CD14-positive monocyte (primary cell): Measurements from ENCODE around the gene MRPL45. TPM values are rescaled to one million over a fixed set of nuclear protein-coding genes. Genes with fewer than 3 reads are reported as not detected.

Source experiments
- DNase-seq, 3 donors: peaks; one replicate each; pipeline ENCODE4 v3.0.0-alpha.2; 2011 to 2022
- H2AFZ ChIP-seq: 2 replicates; pipeline ENCODE4 v1.6.0; 2012; ENCODE audit warnings: mild to moderate bottlenecking, low read depth, low read length, inconsistent platforms; ENCODE audit not compliant: insufficient read depth, poor library complexity, severe bottlenecking
- H3K27ac ChIP-seq, 2 donors: 1 replicate in 1 of 2; 2 replicates in 1 of 2; pipeline ENCODE4 v1.5.1; 2012 to 2013; ENCODE audit warnings: low read length in 2 of 2, control low read depth in 1 of 2, inconsistent platforms in 1 of 2, low read depth in 1 of 2, mild to moderate bottlenecking in 1 of 2
- H3K27me3 ChIP-seq, 2 donors: one replicate each; pipeline versions ENCODE4 v1.6.0 to v1.6.1; 2011 to 2013; ENCODE audit warnings: low read length in 2 of 2; ENCODE audit not compliant: control insufficient read depth in 2 of 2, insufficient read depth in 2 of 2
- H3K36me3 ChIP-seq, 2 donors: replicated peaks in 1 of 2; 1 replicate in 1 of 2; 2 replicates in 1 of 2; pipeline versions ENCODE4 v1.5.1 to v1.6.1; 2012 to 2013; ENCODE audit warnings: low read length in 2 of 2, control low read depth in 1 of 2, inconsistent platforms in 1 of 2, mild to moderate bottlenecking in 1 of 2; ENCODE audit not compliant: insufficient read depth in 2 of 2, control insufficient read depth in 1 of 2
- H3K4me1 ChIP-seq, 2 donors: 1 replicate in 1 of 2; 2 replicates in 1 of 2; pipeline versions ENCODE4 v1.5.1 to v1.6.1; 2012 to 2013; ENCODE audit warnings: low read length in 2 of 2, control low read depth in 1 of 2, inconsistent platforms in 1 of 2, mild to moderate bottlenecking in 1 of 2, moderate library complexity in 1 of 2; ENCODE audit not compliant: insufficient read depth in 2 of 2, control insufficient read depth in 1 of 2
- H3K4me2 ChIP-seq: replicated peaks from 2 replicates; pipeline ENCODE3; 2012; ENCODE audit warnings: low read length, moderate library complexity, mild to moderate bottlenecking; ENCODE audit not compliant: poor library complexity, severe bottlenecking; ENCODE audit errors: extremely low read depth
- H3K4me3 ChIP-seq, 3 experiments: fragments of 200-600 bp in 1 of 3; sonication (generic) in 1 of 3; replicated peaks in 1 of 3; 1 replicate in 2 of 3; 2 replicates in 1 of 3; pipeline ENCODE4 v1.5.1; 2011 to 2013; ENCODE audit warnings: low read length in 3 of 3, mild to moderate bottlenecking in 3 of 3, control low read depth in 2 of 3, low read depth in 2 of 3, inconsistent platforms in 1 of 3, moderate library complexity in 1 of 3
- H3K79me2 ChIP-seq: 2 replicates; pipeline ENCODE4 v1.6.0; 2012; ENCODE audit warnings: mild to moderate bottlenecking, control low read depth, inconsistent platforms, low read length, moderate library complexity; ENCODE audit not compliant: insufficient read depth
- H3K9ac ChIP-seq: 2 replicates; pipeline ENCODE4 v1.6.0; 2017; ENCODE audit warnings: low read length, mild to moderate bottlenecking; ENCODE audit not compliant: insufficient read depth, poor library complexity, severe bottlenecking
- H3K9me3 ChIP-seq, 2 donors: replicated peaks in 1 of 2; 1 replicate in 1 of 2; 2 replicates in 1 of 2; pipeline versions ENCODE4 v1.5.1 to v1.6.1; 2012 to 2013; ENCODE audit warnings: low read length in 2 of 2, control low read depth in 1 of 2; ENCODE audit not compliant: control insufficient read depth in 1 of 2, insufficient read depth in 1 of 2
- H4K20me1 ChIP-seq: 2 replicates; pipeline ENCODE4 v1.6.0; 2012; ENCODE audit warnings: mild to moderate bottlenecking, low read length, control low read depth, moderate library complexity; ENCODE audit not compliant: insufficient read depth
- H3K27ac Mint-ChIP-seq, 7 donors: one replicate each; pipeline ENCODE4 v1.8.0; 2020; ENCODE audit warnings: mild to moderate bottlenecking in 7 of 7, mixed read lengths in 7 of 7, moderate library complexity in 6 of 7, inconsistent platforms in 2 of 7
- H3K27me3 Mint-ChIP-seq, 3 donors: one replicate each; pipeline ENCODE4 v1.8.0; 2021 to 2022; ENCODE audit warnings: low read depth in 3 of 3, mild to moderate bottlenecking in 3 of 3, mixed read lengths in 3 of 3, moderate library complexity in 3 of 3, inconsistent platforms in 1 of 3
- H3K36me3 Mint-ChIP-seq, 2 donors: one replicate each; pipeline ENCODE4 v1.8.0; 2020; ENCODE audit warnings: mixed read lengths in 2 of 2, inconsistent platforms in 1 of 2, mild to moderate bottlenecking in 1 of 2
- H3K4me1 Mint-ChIP-seq: one replicate; pipeline ENCODE4 v1.8.0; 2020; ENCODE audit warnings: mild to moderate bottlenecking, mixed read lengths
- H3K4me3 Mint-ChIP-seq, 2 donors: one replicate each; pipeline ENCODE4 v1.8.0; 2020; ENCODE audit warnings: mild to moderate bottlenecking in 2 of 2, mixed read lengths in 2 of 2, moderate library complexity in 1 of 2
- H3K9me3 Mint-ChIP-seq, 7 donors: one replicate each; pipeline ENCODE4 v1.8.0; 2020 to 2022; ENCODE audit warnings: mixed read lengths in 7 of 7, mild to moderate bottlenecking in 6 of 7, moderate library complexity in 6 of 7, inconsistent platforms in 2 of 7
- WGBS: methylation state at CpG from one replicate; pipeline ENCODE4 v1.1.5; 2013; ENCODE audit warnings: missing lambda C conversion rate; ENCODE audit not compliant: insufficient coverage; 5-methylcytosine and 5-hydroxymethylcytosine counted together
- intact Hi-C, 2 donors: fragments of 100-400 bp; cut with micrococcal nuclease; formaldehyde crosslinking; loops; one replicate each; pipeline versions ENCODE4 v1.15.0 to v1.15.1; 2023
- polyA plus RNA-seq, 3 donors: library from polyadenylated mRNA; depleted of rRNA in 1 of 3; unstranded in 2 of 3; stranded (reverse) in 1 of 3; fragments of 300-500 nt in 2 of 3; fragments of >200 nt in 1 of 3; fragmentation: Illumina TruSeq in 2 of 3; gene quantifications; 1 replicate in 2 of 3; 2 replicates in 1 of 3; pipeline ENCODE4 v1.2.3, GENCODE V29; 2012 to 2021
- TF ChIP-seq, protein P1 (sequence below): fragments of 200-600 bp; IDR thresholded peaks from one replicate; pipeline ENCODE4 v1.8.0; 2022; ENCODE audit warnings: antibody characterized with exemption, mild to moderate bottlenecking

MRPL45 gene
- polyA plus RNA-seq, 3 donors = 18.3 to 20.8 (median 19.8) TPM

DNA sequence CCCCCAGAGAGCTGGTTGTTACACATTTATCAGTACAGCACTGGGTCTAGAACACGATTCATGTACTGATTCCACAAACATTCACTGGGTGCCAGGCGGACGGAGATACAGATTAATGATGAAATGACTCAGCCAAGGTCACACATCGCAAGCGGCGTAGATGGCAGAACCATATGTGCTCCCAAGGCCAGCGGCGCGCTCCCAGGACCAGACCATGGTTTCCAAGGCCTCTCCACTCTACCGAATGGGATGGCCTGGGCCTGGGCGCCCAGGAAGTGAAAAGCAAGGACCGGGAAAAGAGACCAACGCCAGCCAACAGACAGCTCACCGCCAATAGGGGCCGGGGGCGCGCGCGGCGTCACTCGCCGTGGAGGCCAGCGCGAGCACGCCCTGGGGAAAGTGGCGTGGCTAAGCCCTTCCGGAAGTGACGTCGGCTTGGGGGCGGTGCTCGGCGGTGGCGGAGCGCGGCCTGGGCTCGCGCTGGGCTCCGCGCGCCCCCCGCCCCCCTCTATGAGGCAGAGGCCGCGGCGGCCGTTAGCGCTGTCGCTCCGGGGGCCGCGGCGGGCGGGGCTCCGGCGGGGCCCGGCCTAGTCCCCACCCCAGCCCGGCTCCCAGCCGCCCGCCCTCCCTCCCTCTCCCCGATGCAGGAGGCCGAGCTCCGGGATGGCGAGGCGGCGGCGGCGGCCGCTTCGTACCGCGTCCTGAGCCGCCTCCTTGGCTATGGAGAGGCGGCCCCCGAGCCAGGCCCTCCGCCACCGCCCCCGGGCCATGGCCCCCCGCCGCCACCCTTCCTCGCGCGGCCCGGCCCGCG, 54.6 kb downstream of the MRPL45 start, which contains the start of gene SOCS7:
SOCS7 (plus strand) TSS at position 433 of the 811 bp plus-strand sequence; CDS start at position 642, 209 bp downstream.
- H3K27ac Mint-ChIP-seq = peak within 1 kb of the TSS; percentile 90 to 99 (median 96)
- peak within 1 kb of the TSS; percentile 73 for H3K9ac ChIP-seq
- no peaks in the 10 kb centered on the region for H3K9me3 ChIP-seq
- no peaks in the 10 kb centered on the region for H3K9me3 Mint-ChIP-seq
- H3K4me1 Mint-ChIP-seq = peaks cover 35% of the 10 kb centered on the region
- H3K4me2 ChIP-seq = peak within 1 kb of the TSS; percentile 99
- H3K36me3 Mint-ChIP-seq = peaks cover under 1 to 5% of the 10 kb centered on the region in 2 donors
- peak within 1 kb of the TSS; percentile 87 for H2AFZ ChIP-seq
- intact Hi-C loops = no loop called here
- H4K20me1 ChIP-seq = peaks cover 20% of the 10 kb centered on the region
- H3K4me3 ChIP-seq = peak within 1 kb of the TSS; percentile 56 to 84 (median 58)
- H3K27ac ChIP-seq = peak within 1 kb of the TSS; percentile 68 to 89
- H3K4me1 ChIP-seq = peaks cover 17 to 30% of the 10 kb centered on the region in 2 donors
- no peaks in the 10 kb centered on the region for H3K27me3 ChIP-seq
- H3K27me3 Mint-ChIP-seq = peaks cover 0 to 3% (median 2%) of the 10 kb centered on the region in 3 donors
- TF ChIP-seq, protein P1, sequence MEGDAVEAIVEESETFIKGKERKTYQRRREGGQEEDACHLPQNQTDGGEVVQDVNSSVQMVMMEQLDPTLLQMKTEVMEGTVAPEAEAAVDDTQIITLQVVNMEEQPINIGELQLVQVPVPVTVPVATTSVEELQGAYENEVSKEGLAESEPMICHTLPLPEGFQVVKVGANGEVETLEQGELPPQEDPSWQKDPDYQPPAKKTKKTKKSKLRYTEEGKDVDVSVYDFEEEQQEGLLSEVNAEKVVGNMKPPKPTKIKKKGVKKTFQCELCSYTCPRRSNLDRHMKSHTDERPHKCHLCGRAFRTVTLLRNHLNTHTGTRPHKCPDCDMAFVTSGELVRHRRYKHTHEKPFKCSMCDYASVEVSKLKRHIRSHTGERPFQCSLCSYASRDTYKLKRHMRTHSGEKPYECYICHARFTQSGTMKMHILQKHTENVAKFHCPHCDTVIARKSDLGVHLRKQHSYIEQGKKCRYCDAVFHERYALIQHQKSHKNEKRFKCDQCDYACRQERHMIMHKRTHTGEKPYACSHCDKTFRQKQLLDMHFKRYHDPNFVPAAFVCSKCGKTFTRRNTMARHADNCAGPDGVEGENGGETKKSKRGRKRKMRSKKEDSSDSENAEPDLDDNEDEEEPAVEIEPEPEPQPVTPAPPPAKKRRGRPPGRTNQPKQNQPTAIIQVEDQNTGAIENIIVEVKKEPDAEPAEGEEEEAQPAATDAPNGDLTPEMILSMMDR = no peak
- H3K36me3 ChIP-seq = no peaks in the 10 kb centered on the region
- H3K79me2 ChIP-seq = peaks cover 33% of the 10 kb centered on the region
- DNase-seq = peak; percentile 86 to 87 (median 86)
- H3K4me3 Mint-ChIP-seq = peak within 1 kb of the TSS; percentile 95 to 97
- WGBS = 6% methylated on average over 71 of the region's 84 CpGs

- Mint-ChIP-seq H3K4me3 (peak overlapping the region; percentile 90), H3K4me1 (peaks cover 38% of the 10 kb centered on the region), H3K27me3 (peaks cover 0 to 3% (median 2%) of the 10 kb centered on the region in 3 donors), H3K9me3 (no peaks in the 10 kb centered on the region), H3K36me3 (peaks cover 4 to 9% of the 10 kb centered on the region in 2 donors), H3K27ac (peak overlapping the region in 3 of 7 donors; percentile 37 to 50 (median 40))
- TF ChIP-seq, protein P1 = no peak
- Histone ChIP-seq H3K4me2 (peak overlapping the region; percentile 99), H2AFZ (peak overlapping the region; percentile 82), H3K27ac (no peak overlapping the region), H3K27me3 (no peaks in the 10 kb centered on the region), H3K4me3 (peak overlapping the region; percentile 56 to 84 (median 58)), H4K20me1 (peaks cover 28% of the 10 kb centered on the region), H3K36me3 (no peaks in the 10 kb centered on the region), H3K9ac (peak overlapping the region; percentile 73), H3K4me1 (peaks cover 17 to 30% of the 10 kb centered on the region in 2 donors), H3K79me2 (peaks cover 33% of the 10 kb centered on the region), H3K9me3 (no peaks in the 10 kb centered on the region)
- under 1% methylated on average over 65 of the region's 72 CpGs for WGBS
- intact Hi-C loops = no loop called here
- peak; percentile 11 to 38 (median 28) for DNase-seq
Measured at GRCh38 chr17:38352245-38353085, 55.5 kb downstream of the MRPL45 start.
